ENCODE measurements around the gene SNRPD3. TPM values are rescaled to one million over a fixed set of nuclear protein-coding genes. Genes with fewer than 3 reads are reported as not detected.

Gene SNRPD3
- polyA plus RNA-seq, 1 of the 3 experiments (the other 2 are of a cell fraction) = 177 TPM

GRCh38 chr22:24559471-24559870 lies 3.7 kb downstream of the SNRPD3 start (continued):
- no peak for TF ChIP-seq EP300 (IDR thresholded peaks at IDR 0.05; ENCODE audit: borderline replicate concordance in 1 of 2, low read depth in 1 of 2, low read length in 1 of 2)
- TF ChIP-seq NRF1 (IDR thresholded peaks at IDR 0.05; ENCODE audit: low read depth, low read length) = no peak
- TF ChIP-seq TEAD4 (IDR thresholded peaks at IDR 0.05; ENCODE audit: borderline replicate concordance, insufficient read depth) = no peak
- TF ChIP-seq RFX5 (IDR thresholded peaks at IDR 0.05; ENCODE audit: low read length) = no peak
- TF ChIP-seq ELF1 (IDR thresholded peaks at IDR 0.05) = no peak
- TF ChIP-seq CTCF (IDR thresholded peaks at IDR 0.05) = no peak
- no peak for TF ChIP-seq YY1 (IDR thresholded peaks at IDR 0.05; ENCODE audit: low read depth)

GRCh38 chr22:24563246-24563645 lies 7.4 kb downstream of the SNRPD3 start:
- no peak overlapping the region for H2AFZ ChIP-seq (ENCODE audit: low read depth)
- no peak for DNase-seq
- 82% methylated on average over 2 of the region's 2 CpGs for WGBS (ENCODE audit: low lambda C conversion rate)

More at GRCh38 chr22:24563246-24563645, 7.4 kb downstream of the SNRPD3 start:
- Histone ChIP-seq H3K9me2 (no peaks in the 10 kb centered on the region), H3K9me3 (no peaks in the 10 kb centered on the region), H3K4me1 (ENCODE audit: control insufficient read depth in 1 of 2, insufficient read depth in 2 of 2, low read depth in 1 of 2, low read length in 1 of 2) (peaks cover 0 to 12% of the 10 kb centered on the region in 2 experiments; a peak in 1 of 4 replicates), H3K4me2 (no peak overlapping the region), H3F3A (replicated peaks; ENCODE audit: insufficient read depth) (no peaks in the 10 kb centered on the region), H3K27me3 (ENCODE audit: insufficient read depth) (no peaks in the 10 kb centered on the region), H3K36me3 (replicated peaks in 1 of 2; ENCODE audit: control insufficient read depth in 1 of 2, insufficient read depth in 2 of 2, low read length in 1 of 2) (peaks cover 28 to 36% of the 10 kb centered on the region in 2 experiments), H3K9ac (no peak overlapping the region), H3K4me3 (ENCODE audit: low read depth in 2 of 2, low read length in 1 of 2) (no peak overlapping the region), H3K79me2 (ENCODE audit: insufficient read depth) (peaks cover 99% of the 10 kb centered on the region), H4K20me1 (ENCODE audit: insufficient read depth) (peaks cover 78% of the 10 kb centered on the region), H3K27ac (ENCODE audit: low read depth in 2 of 2, low read length in 1 of 2) (no peak overlapping the region)
- TF ChIP-seq EZH2phosphoT487 (IDR thresholded peaks at IDR 0.05; ENCODE audit: borderline replicate concordance, low read depth) = no peak
- TF ChIP-seq ZBTB33 (IDR thresholded peaks at IDR 0.05; ENCODE audit: borderline replicate concordance, low read depth) = no peak
- no peak for TF ChIP-seq POLR2AphosphoS5 (IDR thresholded peaks at IDR 0.05; ENCODE audit: low read depth, low read length)
- TF ChIP-seq NRF1 (IDR thresholded peaks at IDR 0.05; ENCODE audit: low read depth, low read length) = no peak
- TF ChIP-seq MEF2A (IDR thresholded peaks at IDR 0.05; ENCODE audit: borderline replicate concordance, low read depth) = no peak
- CTCF ChIA-PET = no interaction called here
- POLR2A ChIA-PET = no interaction called here
